IMR-90 (cell line): ENCODE results near the gene ADCY5. TPM values are rescaled to one million over a fixed set of nuclear protein-coding genes. Genes with fewer than 3 reads are reported as not detected.

ENCODE experiments used
- ATAC-seq: fragments of 200-7000 bp; cut with Tn5 transposase; 2 replicates; pipeline ENCODE4 v1.9.1; 2020; ENCODE audit warnings: low read depth, mild to moderate bottlenecking, moderate library complexity
- BruUV-seq: library from RNA; stranded (reverse); fragments of 400-500 nt; replicated peaks from 2 replicates; lab custom pipeline; 2021; lab: Mats Ljungman, UMichigan
- CTCF ChIA-PET: fragments of 300-600 bp; formaldehyde crosslinking; extraction: SDS; loops from one replicate; lab custom pipeline; 2021; ENCODE audit warnings: antibody characterized with exemption; lab: Yijun Ruan, JAX
- POLR2A ChIA-PET: fragments of 300-600 bp; sonication (Branson Sonifier 250); formaldehyde crosslinking; loops from one replicate; lab custom pipeline; 2022; ENCODE audit warnings: antibody characterized with exemption; ENCODE audit not compliant: unreplicated experiment; lab: Charles Lee
- DNase-seq: peaks from one replicate; pipeline ENCODE4 v3.0.0; 2013
- H2AFZ ChIP-seq: replicated peaks from 2 replicates; pipeline ENCODE3; 2013; ENCODE audit warnings: low read length, mild to moderate bottlenecking; ENCODE audit not compliant: poor library complexity
- H2AK5ac ChIP-seq: 2 replicates; pipeline ENCODE4 v1.6.1; 2013; ENCODE audit warnings: low read depth, low read length, inconsistent platforms
- H2AK9ac ChIP-seq: replicated peaks from 2 replicates; pipeline ENCODE3; 2013; ENCODE audit warnings: mild to moderate bottlenecking, low read depth, low read length, moderate library complexity; ENCODE audit not compliant: poor library complexity
- H2BK120ac ChIP-seq: 2 replicates; pipeline ENCODE4 v1.6.1; 2013; ENCODE audit warnings: low read depth, low read length, inconsistent platforms
- H2BK15ac ChIP-seq: 3 replicates; pipeline ENCODE4 v1.6.1; 2013; ENCODE audit warnings: low read depth, low read length, inconsistent platforms
- H2BK20ac ChIP-seq: 2 replicates; pipeline ENCODE4 v1.6.1; 2013; ENCODE audit warnings: low read depth, mild to moderate bottlenecking, inconsistent platforms, low read length, moderate library complexity
- H2BK5ac ChIP-seq: 2 replicates; pipeline ENCODE4 v1.6.1; 2013; ENCODE audit warnings: mild to moderate bottlenecking, low read depth, low read length, inconsistent platforms; ENCODE audit not compliant: poor library complexity, severe bottlenecking
- H3K14ac ChIP-seq: replicated peaks from 2 replicates; pipeline ENCODE4 v1.6.1; 2013; ENCODE audit warnings: low read depth, low read length, inconsistent platforms
- H3K18ac ChIP-seq: 2 replicates; pipeline ENCODE4 v1.6.1; 2013; ENCODE audit warnings: low read depth, low read length, control low read depth
- H3K23ac ChIP-seq: 2 replicates; pipeline ENCODE4 v1.6.1; 2013; ENCODE audit warnings: low read depth, low read length, inconsistent platforms
- H3K27ac ChIP-seq: 2 replicates; pipeline ENCODE4 v1.5.1; 2013; ENCODE audit warnings: mild to moderate bottlenecking, control low read depth, low read length; ENCODE audit not compliant: insufficient read depth
- H3K27me3 ChIP-seq: 2 replicates; pipeline ENCODE4 v1.6.1; 2013; ENCODE audit warnings: low read length; ENCODE audit not compliant: control insufficient read depth, insufficient read depth
- H3K36me3 ChIP-seq: 2 replicates; pipeline ENCODE4 v1.6.1; 2013; ENCODE audit warnings: low read length, mixed read lengths; ENCODE audit not compliant: control insufficient read depth, insufficient read depth
- H3K4ac ChIP-seq: 2 replicates; pipeline ENCODE4 v1.6.1; 2013; ENCODE audit warnings: low read depth, low read length, inconsistent platforms
- H3K4me1 ChIP-seq: 2 replicates; pipeline ENCODE4 v1.6.1; 2013; ENCODE audit warnings: low read length, mixed read lengths; ENCODE audit not compliant: control insufficient read depth, insufficient read depth
- H3K4me2 ChIP-seq: 2 replicates; pipeline ENCODE4 v1.6.1; 2013; ENCODE audit warnings: low read depth, mild to moderate bottlenecking, control low read depth, low read length, moderate library complexity
- H3K4me3 ChIP-seq: 2 replicates; pipeline ENCODE4 v1.5.1; 2013; ENCODE audit warnings: low read depth, mild to moderate bottlenecking, control low read depth, low read length, moderate library complexity; ENCODE audit not compliant: insufficient read depth
- H3K56ac ChIP-seq: 2 replicates; pipeline ENCODE4 v1.6.1; 2013; ENCODE audit warnings: low read length, inconsistent platforms; ENCODE audit not compliant: insufficient read depth; ENCODE audit errors: extremely low read depth
- H3K79me1 ChIP-seq, 2 experiments: 2 replicates each; pipeline ENCODE4 v1.6.1; 2013; ENCODE audit warnings: low read length in 2 of 2, inconsistent platforms in 1 of 2, low read depth in 1 of 2
- H3K9ac ChIP-seq: 2 replicates; pipeline ENCODE4 v1.6.1; 2013; ENCODE audit warnings: low read depth, low read length, control low read depth
- H3K9me1 ChIP-seq: 2 replicates; pipeline ENCODE4 v1.6.1; 2013; ENCODE audit warnings: low read length, inconsistent platforms; ENCODE audit not compliant: insufficient read depth
- H3K9me3 ChIP-seq: 2 replicates; pipeline ENCODE4 v1.6.1; 2013; ENCODE audit warnings: low read length; ENCODE audit not compliant: control insufficient read depth, insufficient read depth
- H4K20me1 ChIP-seq: 2 replicates; pipeline ENCODE4 v1.6.1; 2013; ENCODE audit warnings: low read length, inconsistent platforms; ENCODE audit not compliant: insufficient read depth
- H4K5ac ChIP-seq: 2 replicates; pipeline ENCODE4 v1.6.1; 2013; ENCODE audit warnings: mild to moderate bottlenecking, low read depth, low read length, control low read depth
- H4K8ac ChIP-seq, 2 experiments: 2 replicates each; pipeline ENCODE4 v1.6.1; 2013; ENCODE audit warnings: low read depth in 2 of 2, low read length in 2 of 2, control low read depth in 1 of 2, inconsistent platforms in 1 of 2
- H4K91ac ChIP-seq: 2 replicates; pipeline ENCODE4 v1.6.1; 2013; ENCODE audit warnings: low read depth, low read length, inconsistent platforms; ENCODE audit not compliant: insufficient read depth
- BHLHE40 ChIP-seq: fragments of 150-350 bp; IDR thresholded peaks from 2 replicates; pipeline ENCODE4 v1.6.1; 2016; ENCODE audit warnings: mild to moderate bottlenecking, low read depth, low read length
- CEBPB ChIP-seq: IDR thresholded peaks from 2 replicates; pipeline ENCODE4 v1.6.1; 2012; ENCODE audit warnings: low read depth, low read length, improper control_type of control experiment
- ELK1 ChIP-seq: fragments of 150-350 bp; IDR thresholded peaks from 2 replicates; pipeline ENCODE4 v1.6.1; 2016; ENCODE audit warnings: low read depth, mild to moderate bottlenecking, low read length, moderate library complexity, borderline replicate concordance
- MAFK ChIP-seq: IDR thresholded peaks from 2 replicates; pipeline ENCODE4 v1.6.1; 2012; ENCODE audit warnings: low read depth, low read length, improper control_type of control experiment
- MXI1 ChIP-seq: IDR thresholded peaks from 2 replicates; pipeline ENCODE4 v1.6.1; 2012; ENCODE audit warnings: low read depth, mild to moderate bottlenecking, low read length, moderate library complexity, borderline replicate concordance
- NFE2L2 ChIP-seq: fragments of 150-350 bp; IDR thresholded peaks from 2 replicates; pipeline ENCODE4 v1.6.1; 2016; ENCODE audit warnings: low read depth, mild to moderate bottlenecking, low read length
- RAD21 ChIP-seq: IDR thresholded peaks from 2 replicates; pipeline ENCODE4 v1.6.1; 2012; ENCODE audit warnings: low read length, improper control_type of control experiment
- RFX5 ChIP-seq: IDR thresholded peaks from 2 replicates; pipeline ENCODE4 v1.8.0; 2012; ENCODE audit warnings: low read depth, mild to moderate bottlenecking, low read length, moderate library complexity
- WGBS, 2 experiments: methylation state at CpG; one replicate each; pipeline versions ENCODE4 v1.1.5 to v1.1.7; 2013; ENCODE audit warnings: missing lambda C conversion rate in 2 of 2; ENCODE audit not compliant: insufficient read length in 1 of 2; ENCODE audit errors: extremely low coverage in 2 of 2; 5-methylcytosine and 5-hydroxymethylcytosine counted together
- dilution Hi-C: fragments of 300-500 bp; cut with HindIII; formaldehyde crosslinking; loops from one replicate; pipeline ENCODE4 v1.14.3; 2018; ENCODE audit warnings: low sequenced_read_pairs; ENCODE audit not compliant: unreplicated experiment
- in situ Hi-C: fragments of 300-500 bp; cut with MboI; formaldehyde crosslinking; loops from 3 replicates; pipeline ENCODE4 v1.14.3; 2019; ENCODE audit warnings: low sequenced_read_pairs, inconsistent platforms, mixed read lengths
- intact Hi-C: fragments of 100-400 bp; cut with micrococcal nuclease; formaldehyde crosslinking; loops from 2 replicates; pipeline ENCODE4 v1.10.0; 2022
- polyA plus RNA-seq, 3 experiments: library from polyadenylated mRNA; depleted of rRNA; stranded (reverse); fragments of >200 nt; gene quantifications; 2 replicates each; pipeline ENCODE4 v1.2.3, GENCODE V29; 2012; ENCODE audit warnings: low replicate concordance in 1 of 3
- total RNA-seq: library from RNA; depleted of rRNA; stranded (reverse); fragments of >200 nt; gene quantifications from 2 replicates; pipeline ENCODE4 v1.2.3, GENCODE V29; 2012

ADCY5 gene
- total and polyA plus RNA-seq, 2 of the 4 experiments (the other 2 are of a cell fraction) = 0.14 to 0.18 TPM

- H2AK9ac ChIP-seq = no peak overlapping the region
- H3K9me3 ChIP-seq = no peaks in the 10 kb centered on the region
- dilution Hi-C loops (no loop called here), intact Hi-C loops (no loop called here), in situ Hi-C loops (no loop called here)
- no peak overlapping the region for H2AFZ ChIP-seq
- CTCF ChIA-PET = interaction anchor here (0.7 kb wide), 1 partner anchor 10 kb away, joined by 3 read pairs; no protein-coding TSS in a partner anchor
- no peak overlapping the region for H2BK20ac ChIP-seq
- H4K91ac ChIP-seq = no peak overlapping the region
- TF ChIP-seq ELK1 (no peak), CEBPB (no peak), MXI1 (no peak), BHLHE40 (no peak), MAFK (no peak), RAD21 (no peak), RFX5 (no peak), NFE2L2 (no peak)
- POLR2A ChIA-PET = no interaction called here
- no peak overlapping the region for H3K4ac ChIP-seq
- H3K14ac ChIP-seq = no peak overlapping the region
- H2BK15ac ChIP-seq = no peak overlapping the region
- H3K27me3 ChIP-seq = peaks cover 35% of the 10 kb centered on the region
- no peak overlapping the region for H2BK120ac ChIP-seq
- no peaks in the 10 kb centered on the region for H3K79me1 ChIP-seq
- no peak overlapping the region for H4K8ac ChIP-seq
- H3K9me1 ChIP-seq = no peaks in the 10 kb centered on the region
- H3K9ac ChIP-seq = no peak overlapping the region
- H2BK5ac ChIP-seq = no peak overlapping the region
- H3K56ac ChIP-seq = no peak overlapping the region
- H3K4me3 ChIP-seq = no peak overlapping the region
- DNase-seq (no peak), ATAC-seq (no peak)
- H3K23ac ChIP-seq = no peak overlapping the region
- H3K27ac ChIP-seq = no peak overlapping the region
- no peak overlapping the region for H3K4me2 ChIP-seq
- H3K18ac ChIP-seq = no peak overlapping the region
- H3K36me3 ChIP-seq = no peaks in the 10 kb centered on the region
- 88% methylated on average over 19 of the region's 23 CpGs; no CpG with 5 or more reads in 1 of the 2 experiments for WGBS, 2 experiments
- H3K4me1 ChIP-seq = no peaks in the 10 kb centered on the region
- H4K5ac ChIP-seq = no peak overlapping the region
- no peaks in the 10 kb centered on the region for H4K20me1 ChIP-seq
- no TSS peak for BruUV-seq
- H2AK5ac ChIP-seq = no peak overlapping the region
Observed at GRCh38 chr3:123290962-123291361, 157.9 kb downstream of the ADCY5 start.
